Measurements from ENCODE around the gene DLK2.
"Not testable (repeated sequence)": the region's sequence is repeated elsewhere in the genome, so short reads cannot be mapped to it uniquely, and the experiment has no call there.

The DLK2 gene

GRCh38 chr6:43464337-43464736 lies 9.0 kb upstream of the DLK2 start:
- Histone ChIP-seq H3K27ac (no peak overlapping the region), H3K27me3 (ENCODE audit: insufficient read depth, low read depth, severe bottlenecking) (no peaks in the 10 kb centered on the region), H3K36me3 (no peaks in the 10 kb centered on the region), H3K9me3 (ENCODE audit: severe bottlenecking) (no peaks in the 10 kb centered on the region), H3K4me3 (ENCODE audit: low read depth, low read length) (no peak overlapping the region)
- no peak for TF ChIP-seq CTCF (IDR thresholded peaks at IDR 0.05; ENCODE audit: low read depth, low read length)
- no peak for DNase-seq

- no peak for TF ChIP-seq CTCF (IDR thresholded peaks at IDR 0.05; ENCODE audit: low read depth, low read length)
- no peak overlapping the region for H3K27ac ChIP-seq
- DNase-seq, result no peak
- H3K36me3 ChIP-seq, result no peaks in the 10 kb centered on the region
- H3K9me3 ChIP-seq (ENCODE audit: severe bottlenecking), result no peaks in the 10 kb centered on the region
- no peaks in the 10 kb centered on the region for H3K27me3 ChIP-seq (ENCODE audit: insufficient read depth, low read depth, severe bottlenecking)
- no peak overlapping the region for H3K4me3 ChIP-seq (ENCODE audit: low read depth, low read length)
Measured at GRCh38 chr6:43461936-43462335, 6.6 kb upstream of the DLK2 start.

GRCh38 chr6:43460032-43460431 lies 4.7 kb upstream of the DLK2 start:
- Histone ChIP-seq H3K4me3 (ENCODE audit: low read depth, low read length) (no peak overlapping the region), H3K36me3 (no peaks in the 10 kb centered on the region), H3K27ac (no peak overlapping the region), H3K9me3 (ENCODE audit: severe bottlenecking) (no peaks in the 10 kb centered on the region), H3K27me3 (ENCODE audit: insufficient read depth, low read depth, severe bottlenecking) (no peaks in the 10 kb centered on the region)
- TF ChIP-seq CTCF (IDR thresholded peaks at IDR 0.05; ENCODE audit: low read depth, low read length), result no peak
- no peak for DNase-seq

- Histone ChIP-seq H3K4me3 (ENCODE audit: low read depth, low read length) (no peak overlapping the region), H3K9me3 (ENCODE audit: severe bottlenecking) (no peaks in the 10 kb centered on the region), H3K36me3 (no peaks in the 10 kb centered on the region), H3K27ac (no peak overlapping the region), H3K27me3 (ENCODE audit: insufficient read depth, low read depth, severe bottlenecking) (no peaks in the 10 kb centered on the region)
- DNase-seq, result no peak
- no peak for TF ChIP-seq CTCF (IDR thresholded peaks at IDR 0.05; ENCODE audit: low read depth, low read length)
Measured at GRCh38 chr6:43459535-43459934, 4.2 kb upstream of the DLK2 start.

GRCh38 chr6:43458154-43458553 lies 2.8 kb upstream of the DLK2 start:
- not testable (repeated sequence) for H3K27ac ChIP-seq; H3K9me3 ChIP-seq (ENCODE audit: severe bottlenecking); DNase-seq; H3K4me3 ChIP-seq (ENCODE audit: low read depth, low read length); H3K27me3 ChIP-seq (ENCODE audit: insufficient read depth, low read depth, severe bottlenecking); H3K36me3 ChIP-seq

- TF ChIP-seq CTCF (IDR thresholded peaks at IDR 0.05; ENCODE audit: low read depth, low read length), result no peak
- no peak for DNase-seq
- H3K27ac ChIP-seq, result no peak overlapping the region
Measured at GRCh38 chr6:43457643-43458042, 2.3 kb upstream of the DLK2 start.

More at GRCh38 chr6:43457643-43458042, 2.3 kb upstream of the DLK2 start:
- peaks cover 9% of the 10 kb centered on the region for H3K36me3 ChIP-seq
- H3K27me3 ChIP-seq (ENCODE audit: insufficient read depth, low read depth, severe bottlenecking), result no peaks in the 10 kb centered on the region
- no peaks in the 10 kb centered on the region for H3K9me3 ChIP-seq (ENCODE audit: severe bottlenecking)
- no peak overlapping the region for H3K4me3 ChIP-seq (ENCODE audit: low read depth, low read length)

Data from WERI-Rb-1 (cell line).